ENCODE data around the gene HIP1R.

HIP1R gene

DNA sequence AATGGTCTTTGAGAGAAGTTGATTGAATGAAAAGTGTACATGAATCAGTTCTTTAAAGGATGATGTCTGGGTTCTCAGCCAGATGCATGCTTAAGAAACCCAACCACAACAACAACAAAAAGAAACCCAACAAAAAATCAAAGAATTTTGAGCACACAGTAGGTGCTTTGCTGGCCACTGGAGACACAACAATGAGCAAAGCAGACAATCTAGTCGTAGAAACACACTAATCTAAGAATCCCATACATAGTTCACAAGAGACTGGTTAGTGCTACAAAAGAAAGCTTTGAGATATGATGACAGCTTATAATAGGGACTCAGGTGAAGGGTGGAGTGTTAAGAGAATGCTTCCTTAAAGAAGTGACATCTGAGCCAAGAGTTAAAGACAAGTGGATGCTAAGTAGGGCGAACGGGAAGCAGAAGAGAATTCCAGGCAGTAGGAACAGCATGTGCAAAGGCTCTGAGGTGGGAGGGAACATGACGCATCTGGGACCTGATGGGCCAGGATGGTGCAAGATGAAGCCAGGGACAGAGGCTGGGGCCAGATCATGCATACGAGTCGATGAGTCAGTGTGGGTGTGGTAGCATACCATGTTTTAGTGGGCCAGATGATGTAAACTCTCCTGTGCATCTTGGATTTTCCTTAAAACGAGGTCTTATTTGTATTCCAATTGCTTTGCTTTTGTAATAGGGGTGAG lies 4.6 kb upstream of the HIP1R start:
- DNase-seq, result peak; percentile 28

DNA sequence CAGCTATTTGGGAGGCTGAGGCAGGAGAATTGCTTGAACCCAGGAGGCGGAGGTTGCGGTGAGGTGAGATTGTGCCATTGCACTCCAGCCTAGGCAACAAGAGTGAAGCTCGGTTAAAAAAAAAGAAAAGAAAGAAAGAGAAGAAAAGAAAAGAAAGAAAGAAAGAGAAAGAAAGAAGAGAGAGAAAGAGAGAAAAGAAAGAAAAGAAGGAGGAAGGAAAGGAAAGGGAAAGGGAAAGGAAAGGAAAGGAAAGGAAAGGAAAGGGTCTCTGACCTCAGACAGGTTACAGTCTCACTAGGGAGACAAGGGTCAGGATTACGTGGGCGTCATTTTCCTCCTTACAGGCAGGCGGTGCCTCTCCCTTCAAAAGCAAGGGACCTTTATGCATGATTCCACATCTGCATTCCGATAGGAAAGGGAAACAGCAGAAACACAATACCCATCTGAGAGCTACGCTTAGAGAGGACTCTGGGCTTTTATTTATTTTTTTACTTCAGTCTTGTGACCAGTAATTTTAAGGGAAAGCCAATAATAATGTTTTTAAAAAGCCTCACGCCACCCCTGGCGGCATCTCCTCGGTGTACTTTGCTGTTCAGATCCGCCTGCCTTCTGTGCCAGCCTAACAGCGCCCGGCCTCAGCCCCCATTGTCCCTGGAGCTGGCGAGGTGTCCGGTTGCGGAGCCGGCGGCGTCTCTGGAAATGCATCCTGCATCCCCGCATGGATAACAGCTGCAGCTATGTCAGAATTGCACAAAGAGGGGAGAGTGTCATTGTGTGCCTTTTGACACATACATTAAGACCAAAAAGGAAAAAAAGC lies 945 bp upstream of the HIP1R start:
- peak; percentile 91 for DNase-seq

DNA sequence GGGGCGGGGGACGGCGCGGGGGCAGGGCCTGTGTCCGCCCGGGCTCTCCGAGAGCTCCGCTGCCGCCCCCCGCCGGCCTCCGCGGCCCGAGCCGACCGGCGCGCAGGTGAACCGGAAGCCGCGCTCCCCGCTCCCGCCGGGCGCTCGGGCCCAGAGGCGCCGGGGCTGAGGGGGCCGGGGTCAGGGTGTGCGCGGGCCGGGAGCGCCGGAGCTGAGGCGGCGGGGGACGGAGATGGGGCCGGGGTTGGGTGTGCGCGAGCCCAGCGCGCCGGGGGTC lies 431 bp downstream of the HIP1R start:
- peak; percentile 80 for DNase-seq

DNA sequence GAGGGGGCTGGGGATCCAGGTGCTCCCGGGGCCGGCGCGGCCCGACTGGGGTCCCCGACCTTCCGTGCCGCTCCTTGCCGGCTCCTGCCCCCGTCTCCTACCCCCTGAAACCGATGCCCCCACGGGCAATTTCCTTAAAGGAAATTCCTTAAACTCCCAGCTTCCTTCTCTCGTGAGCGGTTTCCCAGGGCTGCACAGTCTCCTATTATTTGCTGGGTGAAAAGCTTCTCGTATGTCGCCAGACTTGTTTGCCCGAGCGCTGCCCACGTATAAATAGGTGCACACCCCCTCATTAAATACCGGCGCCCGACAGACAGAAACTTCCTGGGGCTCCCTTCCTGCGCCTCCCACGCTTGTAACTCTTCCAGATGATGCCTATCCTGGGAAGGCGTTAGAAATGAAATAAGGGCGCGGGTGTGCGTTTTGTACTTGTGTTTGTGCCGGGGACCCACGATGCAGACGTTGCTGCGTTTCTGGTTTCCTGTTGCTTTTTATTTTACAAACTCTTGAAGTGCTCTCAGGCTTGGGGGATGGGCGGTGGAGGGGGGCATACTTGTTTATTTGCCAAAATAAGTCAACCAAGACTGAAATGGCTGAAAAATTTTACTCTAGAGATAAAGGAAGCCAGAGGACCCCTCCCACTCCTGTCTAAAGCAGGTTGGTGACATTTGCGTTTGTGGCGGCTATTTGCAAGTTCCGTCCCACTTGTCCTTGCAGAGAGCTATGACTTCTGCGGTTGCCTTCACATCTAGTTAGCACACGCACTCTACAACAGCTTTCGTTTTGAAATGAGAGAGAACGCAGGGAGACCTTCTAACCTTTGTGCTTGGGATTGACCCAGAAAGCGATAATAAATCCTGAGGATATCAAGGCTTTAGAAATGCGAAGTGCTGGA lies 1.0 kb downstream of the HIP1R start:
- peak; percentile 80 for DNase-seq

DNA sequence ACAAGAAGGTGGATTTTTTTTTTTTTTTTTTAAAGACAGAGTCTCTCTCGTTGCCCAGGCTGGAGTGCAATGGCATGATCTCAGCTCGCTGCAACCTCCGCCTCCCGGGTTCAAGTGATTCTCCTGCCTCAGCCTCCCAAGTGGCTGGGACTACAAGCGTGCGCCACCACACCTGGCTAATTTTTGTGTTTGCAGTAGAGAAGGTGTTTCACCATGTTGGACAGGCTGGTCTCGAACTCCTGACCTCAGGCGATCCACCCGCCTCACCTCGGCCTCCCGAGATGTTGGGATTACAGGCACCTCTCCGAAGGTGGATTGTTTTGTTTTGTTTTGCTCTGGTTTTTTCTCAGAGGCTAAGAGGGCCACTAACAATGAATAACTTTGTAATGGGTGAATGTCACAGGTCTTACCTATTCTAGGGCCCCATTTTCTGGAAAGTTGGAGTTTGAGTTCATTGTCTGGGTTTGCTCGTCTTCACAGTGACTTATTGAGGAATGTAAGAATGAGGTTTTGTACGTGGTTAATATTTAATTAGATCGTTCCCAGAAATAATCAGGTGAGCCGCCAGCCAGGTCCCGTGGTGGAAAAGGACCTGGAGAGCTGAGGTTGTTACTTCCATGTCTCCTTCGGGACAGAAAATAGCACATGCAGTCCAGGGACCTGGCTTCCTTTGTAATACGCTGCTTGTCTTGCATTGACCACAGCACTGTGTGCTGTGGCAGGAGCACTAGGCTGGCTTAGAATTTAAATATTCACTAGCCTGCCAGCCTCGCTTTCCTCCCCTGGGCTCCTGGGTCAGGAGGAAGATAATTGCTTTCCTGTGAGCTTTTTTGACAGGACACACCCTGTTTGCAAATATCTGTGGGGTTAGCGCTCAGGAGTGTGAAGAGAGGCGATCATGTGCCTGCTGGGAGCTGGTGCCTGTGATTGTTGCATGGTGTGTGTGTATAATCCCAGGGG lies 2.3 kb downstream of the HIP1R start:
- DNase-seq, result peak; percentile 60

DNA sequence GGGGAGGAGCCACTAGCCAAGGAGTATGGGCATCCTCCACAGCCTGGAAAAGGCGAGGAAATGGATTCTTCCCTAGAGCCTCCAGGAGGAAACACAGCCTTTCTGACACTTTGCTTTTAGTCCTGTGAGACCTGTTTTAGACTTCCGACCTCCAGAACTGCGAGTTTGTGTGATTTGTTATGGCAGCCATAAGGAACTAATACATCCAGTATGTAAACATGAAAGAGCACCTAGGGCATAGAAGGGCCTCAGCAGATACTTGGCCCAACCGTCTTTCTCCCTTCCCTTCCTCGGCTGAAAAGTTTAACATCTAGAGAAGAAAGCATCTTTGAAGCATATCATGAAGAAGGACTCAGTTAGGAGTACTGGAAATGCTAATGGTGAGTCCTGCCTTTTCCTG lies 3.6 kb downstream of the HIP1R start:
- no peak for DNase-seq

DNA sequence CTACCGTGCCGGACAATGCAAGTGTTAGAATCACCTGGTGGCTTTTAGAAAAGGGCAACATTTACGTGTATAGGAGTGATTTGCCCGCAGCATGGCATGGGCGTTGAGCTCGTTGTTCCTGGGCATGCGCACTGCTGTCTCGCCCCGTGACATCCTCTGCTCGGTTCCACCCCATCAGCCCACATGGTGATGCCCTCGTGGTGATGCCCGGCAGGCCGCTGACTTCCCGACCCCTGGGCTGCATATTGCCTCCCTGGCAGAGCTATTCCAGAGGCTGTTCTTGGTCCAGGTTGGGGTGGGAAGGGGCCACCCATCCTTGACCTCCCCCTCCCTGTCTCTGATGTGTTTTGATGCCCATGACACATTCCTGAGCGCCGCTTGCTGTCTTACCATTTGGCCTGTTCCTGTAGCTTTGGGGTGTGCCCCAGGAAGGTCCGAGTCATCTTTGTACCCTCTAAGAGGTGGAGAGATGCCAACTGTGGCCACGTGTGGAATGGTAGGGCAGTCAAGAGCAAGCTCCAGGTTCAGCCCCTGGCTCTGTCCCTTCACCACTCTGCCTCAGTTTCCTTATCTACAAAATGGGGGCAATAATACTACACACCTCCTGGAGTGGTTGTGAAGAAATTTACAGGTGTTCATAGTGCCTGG lies 4.8 kb downstream of the HIP1R start:
- DNase-seq, result no peak

DNA sequence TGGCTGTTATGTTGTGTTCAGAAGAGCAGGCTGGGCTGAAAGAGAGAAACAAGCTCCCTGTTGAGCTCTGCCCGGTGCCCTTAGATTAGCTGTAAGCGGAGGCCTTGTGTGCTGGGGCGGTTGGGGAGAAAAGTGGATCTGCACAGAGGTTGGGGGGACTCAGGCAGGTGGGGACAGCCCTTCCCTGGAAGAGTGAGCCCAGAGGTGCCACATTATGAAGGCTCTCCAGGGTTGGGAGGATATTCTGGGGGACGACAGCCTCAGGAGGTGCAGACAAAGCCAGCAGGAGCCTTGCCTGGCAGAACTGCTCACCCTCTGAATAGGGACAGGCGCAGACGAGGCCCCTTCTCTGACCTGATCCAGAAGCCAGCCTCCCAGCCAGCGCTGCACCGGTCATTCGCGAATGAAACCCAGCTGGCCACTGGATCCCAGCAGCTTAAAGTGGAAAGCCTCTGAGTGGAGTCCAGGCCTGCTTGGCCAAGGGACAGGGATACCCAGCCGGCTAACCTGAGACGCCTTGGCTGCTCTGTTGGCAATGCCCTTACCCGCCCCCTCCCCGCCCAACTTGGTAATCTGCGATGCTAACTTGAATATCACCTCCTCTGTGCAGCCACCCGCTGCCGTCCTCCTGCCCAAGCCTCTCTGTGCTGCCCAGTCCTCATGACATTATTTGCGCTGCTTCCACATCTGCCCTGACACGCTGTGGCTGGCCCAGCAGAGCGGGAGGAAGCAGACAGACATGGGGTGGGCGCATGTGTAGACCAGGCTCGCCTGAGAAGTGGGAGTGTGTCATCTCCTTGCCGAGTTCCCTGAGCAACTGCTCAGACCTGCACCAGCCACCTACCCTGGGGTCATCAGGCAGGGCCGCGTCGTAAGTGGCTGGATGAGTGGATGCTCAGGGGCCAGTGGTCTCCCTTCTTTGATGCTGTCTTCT lies 5.6 kb downstream of the HIP1R start:
- DNase-seq, result no peak

DNA sequence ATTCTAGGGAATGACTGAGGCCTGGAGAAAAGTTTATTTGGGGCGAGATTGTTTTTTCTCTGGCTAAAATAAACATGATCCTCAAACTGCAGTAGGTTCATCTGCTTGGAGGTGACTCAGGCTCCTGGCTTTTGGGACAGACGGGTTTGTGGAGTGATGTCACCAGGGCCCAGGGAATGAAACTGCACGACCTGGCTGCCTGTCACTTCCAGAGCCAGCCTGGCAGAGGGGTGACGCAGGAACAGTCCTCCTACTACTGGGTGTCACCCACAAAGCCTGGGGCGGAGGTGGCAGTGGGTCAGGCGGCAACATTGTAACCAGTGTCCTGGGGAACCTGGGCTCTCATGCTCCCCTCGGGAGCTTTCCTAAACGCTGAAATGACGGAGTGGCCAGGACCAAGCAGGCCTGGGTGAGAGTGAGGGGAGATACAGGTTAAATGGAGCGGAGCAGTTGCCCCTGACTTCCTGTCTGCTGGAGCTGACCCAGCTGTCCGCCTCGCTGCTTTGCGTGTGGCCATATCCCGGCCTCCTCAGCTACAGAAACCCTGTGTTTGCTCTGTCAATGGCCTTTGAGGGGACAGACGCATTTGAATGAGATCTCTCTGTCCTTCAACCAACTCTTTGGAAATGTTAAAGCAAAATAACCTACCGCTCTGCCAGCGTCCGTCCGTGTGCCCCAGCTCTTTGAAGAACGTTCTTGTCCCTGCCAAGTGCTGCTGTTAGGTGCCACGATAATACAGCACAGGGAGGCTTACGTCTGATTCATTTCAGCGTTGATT lies 6.5 kb downstream of the HIP1R start:
- DNase-seq, result peak; percentile 57

DNA sequence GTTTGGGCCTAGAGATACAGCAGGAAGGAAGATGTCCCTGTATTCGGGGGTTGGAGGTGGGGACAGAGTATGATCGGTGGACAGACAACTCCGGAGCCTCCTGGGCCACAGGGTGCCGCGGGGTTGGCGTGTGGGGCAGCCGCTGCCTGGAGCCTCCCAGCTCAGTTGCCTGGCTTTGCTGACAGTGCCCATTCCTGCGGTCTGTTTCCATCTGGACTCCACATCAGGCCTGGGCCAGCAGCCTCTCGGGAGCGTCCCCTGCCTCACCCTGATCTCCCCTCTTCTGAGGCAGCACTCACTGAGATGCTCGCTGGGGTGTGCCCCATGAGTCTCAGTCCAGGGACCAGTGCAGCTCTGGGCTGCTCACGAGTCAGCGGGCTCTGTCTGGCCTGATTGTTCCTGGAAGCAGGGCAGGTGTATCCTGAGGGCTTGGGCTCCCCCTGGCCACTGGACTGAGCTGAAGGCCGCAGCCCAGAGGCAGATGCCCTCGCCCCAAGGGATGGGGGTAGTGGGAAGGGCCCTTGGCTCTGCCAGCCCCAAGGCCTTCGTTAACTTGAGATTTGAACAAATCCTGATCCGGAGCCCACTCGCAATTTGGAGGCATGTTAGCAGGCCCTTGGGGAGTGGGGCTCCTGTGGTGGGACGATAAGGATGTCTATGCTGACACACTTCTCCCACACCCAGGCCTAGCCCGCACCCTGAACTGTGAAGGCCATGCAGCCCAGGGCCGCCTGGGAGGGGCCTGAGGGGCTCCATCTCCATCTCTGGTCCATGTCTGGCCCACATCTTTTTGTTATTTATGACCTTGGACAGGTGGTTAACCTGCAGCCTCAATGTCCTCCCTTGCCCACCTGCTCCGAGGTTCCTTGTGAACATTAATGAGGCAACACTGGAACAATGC lies 7.5 kb downstream of the HIP1R start:
- no peak for DNase-seq

DNA sequence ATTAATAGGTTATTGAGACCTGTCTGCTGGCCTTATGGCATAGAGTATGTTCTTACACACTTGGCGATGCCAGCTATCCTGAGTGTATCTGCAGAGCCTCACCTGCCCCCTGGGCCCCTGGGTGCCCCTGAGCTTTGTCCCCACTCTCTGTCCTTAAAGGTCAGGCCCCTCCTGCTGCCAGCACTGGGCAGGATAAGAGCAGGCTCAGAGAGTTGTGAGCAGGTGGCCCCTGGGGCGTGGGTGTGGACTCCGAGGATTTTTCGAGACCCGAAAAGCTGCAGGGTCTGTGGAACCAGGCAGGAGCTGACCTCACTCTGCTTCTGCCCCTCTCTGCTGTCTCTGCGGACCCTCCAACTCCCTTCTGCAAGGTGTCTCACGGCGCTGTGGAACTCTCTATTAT lies 8.2 kb downstream of the HIP1R start:
- DNase-seq, result no peak

DNA sequence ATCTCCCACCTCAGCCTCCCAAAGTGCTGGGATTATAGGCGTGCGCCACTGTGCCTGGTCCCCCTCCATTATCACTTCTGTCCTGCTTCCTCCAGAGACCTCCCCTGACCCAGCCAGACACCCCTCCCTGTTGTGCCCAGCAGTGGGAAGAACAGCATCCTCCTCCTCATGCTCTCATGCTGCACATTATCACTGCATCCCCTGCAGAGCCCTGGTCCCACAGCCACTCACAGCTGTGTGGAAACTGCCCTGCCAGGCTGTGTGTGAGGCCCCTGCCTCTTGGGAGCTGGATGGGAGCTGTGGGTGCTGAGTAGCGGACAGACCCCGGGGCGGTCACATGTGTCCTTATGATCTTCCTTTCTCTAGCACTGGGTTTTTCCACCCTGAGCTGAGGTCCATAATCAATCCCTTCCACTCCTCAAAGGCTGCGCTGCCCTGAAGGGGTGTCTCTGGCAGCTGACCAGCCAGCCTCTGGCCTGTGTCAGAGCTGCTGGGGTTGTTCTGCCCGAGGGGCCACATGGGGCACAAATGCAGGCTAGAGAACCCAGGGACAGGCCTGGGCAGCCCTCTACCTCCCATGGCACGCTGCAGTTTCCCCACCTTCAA lies 9.2 kb downstream of the HIP1R start:
- no peak for DNase-seq

DNA sequence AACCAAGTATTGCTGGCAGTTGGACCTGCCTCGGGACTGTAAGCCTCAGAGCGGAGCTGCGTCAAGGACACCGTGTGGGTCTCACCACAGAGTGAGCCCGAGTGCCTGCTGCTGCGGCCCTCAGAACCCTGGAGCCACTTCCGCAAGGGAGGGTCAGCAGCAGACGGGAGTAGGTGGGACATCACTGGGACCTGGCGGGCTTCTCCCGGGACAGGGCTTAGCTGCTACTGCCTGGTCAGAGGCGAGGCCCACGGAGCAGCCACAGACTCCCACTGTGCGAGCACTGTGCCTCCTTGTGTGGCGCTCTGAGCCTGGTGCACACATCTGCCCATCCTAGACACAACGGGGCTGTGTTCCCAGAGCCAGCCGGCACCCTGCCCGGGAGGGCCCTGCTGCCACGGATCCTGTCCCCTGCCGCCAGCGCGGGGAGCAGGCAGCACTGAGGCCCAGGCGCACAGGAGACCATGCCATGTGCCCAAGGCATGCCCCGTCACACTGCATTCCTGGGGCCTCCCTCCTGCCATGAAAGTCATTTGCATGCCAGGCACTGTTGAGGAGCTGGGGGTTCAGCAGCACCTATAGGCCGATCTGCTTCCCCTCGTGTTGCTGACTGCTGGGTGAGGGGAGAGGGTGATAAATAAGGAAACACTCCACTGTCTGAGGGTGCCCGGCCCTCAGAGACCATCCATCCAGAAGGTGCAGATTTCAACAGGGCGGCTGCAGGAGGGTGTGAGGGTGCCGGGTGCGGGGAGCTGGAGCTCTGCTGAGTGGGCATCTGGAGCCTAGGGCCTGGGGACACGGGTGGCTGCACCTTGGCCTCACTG lies 10.0 kb downstream of the HIP1R start:
- DNase-seq, result no peak

DNA sequence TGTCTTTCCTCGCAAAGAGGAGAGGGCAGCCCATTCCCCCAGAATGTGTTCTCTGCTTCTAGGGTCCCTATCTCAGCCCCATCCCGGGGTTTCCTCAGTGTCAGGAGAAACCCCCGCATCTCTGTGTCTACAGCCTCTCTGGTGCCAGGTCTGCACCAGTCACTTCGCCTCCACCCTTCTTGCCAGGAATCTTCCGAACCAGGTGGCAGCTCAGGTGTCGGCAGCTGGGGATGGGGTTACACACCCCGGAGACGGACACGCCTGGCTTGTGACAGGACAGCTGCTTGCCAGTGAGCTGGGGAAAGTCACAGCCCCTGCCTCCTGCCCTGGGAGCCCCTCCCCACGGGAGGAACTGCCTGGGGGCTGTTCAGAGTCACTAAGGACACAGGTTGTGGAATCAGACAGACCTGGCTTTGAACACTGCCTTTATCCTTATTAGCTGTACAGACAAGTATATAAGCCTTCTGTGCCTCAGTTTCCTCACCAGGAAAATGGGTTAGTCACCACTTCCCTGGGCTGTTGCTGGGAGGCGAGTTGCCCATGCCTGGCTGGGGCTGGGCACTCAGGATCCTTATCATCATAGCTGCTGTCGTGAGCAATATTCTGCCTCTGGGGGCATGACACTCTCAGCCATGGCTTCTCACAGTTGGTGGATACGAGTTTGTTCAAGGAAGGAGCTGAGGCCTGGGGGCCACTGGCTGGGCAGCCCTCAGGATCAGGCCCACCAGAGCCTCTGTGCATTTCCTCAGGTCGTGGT lies 10.8 kb downstream of the HIP1R start:
- peak; percentile 68 for DNase-seq

DNA sequence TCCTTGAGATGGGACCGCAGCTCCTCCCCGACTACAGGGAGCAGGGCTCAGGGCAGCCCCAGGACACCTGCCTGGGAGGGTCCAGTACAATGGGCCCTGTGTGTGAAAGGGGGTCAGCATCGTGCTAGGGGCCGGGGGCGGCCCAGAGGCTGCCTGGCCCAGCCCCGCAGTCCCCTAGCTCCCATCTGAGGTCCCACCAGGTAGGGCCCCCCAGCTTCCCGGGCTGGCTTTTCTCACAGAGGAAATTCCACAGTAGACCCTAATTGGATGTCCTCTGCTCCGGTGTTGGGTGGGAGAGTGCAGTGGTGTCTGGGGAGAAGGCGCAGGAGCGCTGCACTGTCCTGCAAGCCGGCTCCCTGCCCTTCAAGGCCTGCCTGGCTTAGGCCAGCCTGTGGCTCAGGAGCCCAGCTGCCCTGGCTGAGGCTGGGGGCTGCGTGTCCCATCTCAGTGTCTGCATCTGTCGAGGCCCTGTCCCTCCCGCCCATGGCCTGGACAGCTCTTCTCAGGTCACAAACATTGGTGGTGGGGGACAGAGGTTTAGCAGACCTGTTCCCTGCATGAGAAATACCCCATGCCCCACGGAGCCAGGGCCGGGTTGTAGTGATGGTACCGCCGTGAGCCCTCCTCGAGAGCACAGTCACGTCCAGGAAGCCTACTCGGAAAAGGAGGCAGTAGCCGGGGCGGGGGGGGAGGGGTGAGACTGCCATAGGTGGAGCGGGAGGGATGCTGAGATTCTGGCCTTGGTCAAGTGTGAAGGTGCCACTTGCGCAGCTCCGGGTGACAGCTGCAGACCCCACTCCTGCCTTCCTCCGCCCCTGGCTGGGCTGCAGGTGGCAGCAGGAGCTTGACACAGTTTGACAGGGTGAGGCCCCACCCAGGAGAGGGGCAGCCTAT lies 11.6 kb downstream of the HIP1R start:
- no peak for DNase-seq

DNA sequence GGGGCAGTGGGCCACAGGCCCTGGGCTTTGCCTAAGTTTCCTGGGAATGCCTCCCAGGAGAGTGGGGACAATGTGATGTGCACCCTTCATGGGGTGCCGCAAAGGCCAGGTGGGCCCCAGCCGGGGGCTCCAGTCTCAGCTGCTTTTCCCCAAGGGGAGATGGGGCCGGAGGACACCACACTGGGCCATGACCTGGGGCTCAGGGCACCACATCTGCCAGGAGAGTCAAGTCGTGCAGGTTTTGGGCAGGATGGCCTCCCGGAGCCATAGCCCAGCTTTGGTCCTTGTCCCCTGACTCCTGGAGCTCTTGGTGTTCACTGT lies 12.2 kb downstream of the HIP1R start:
- DNase-seq, result no peak

All from DMS53 (cell line).